ENCODE measurements around the gene TMEM267. TPM values are rescaled to one million over a fixed set of nuclear protein-coding genes. Genes with fewer than 3 reads are reported as not detected.

The TMEM267 gene
- total and polyA plus RNA-seq, 4 donors: 2.3 to 5.4 (median 3.8) TPM

- WGBS: 3% methylated on average over 32 of the region's 32 CpGs
- H3K4me1 ChIP-seq (ENCODE audit: control insufficient read depth in 4 of 4, insufficient read depth in 4 of 4, low read length in 3 of 4): peaks cover 2 to 17% (median 11%) of the 10 kb centered on the region in 4 donors
- H3K9me3 ChIP-seq (ENCODE audit: control insufficient read depth in 4 of 4, low read length in 3 of 4): no peaks in the 10 kb centered on the region
- H3K27me3 ChIP-seq (ENCODE audit: control insufficient read depth in 4 of 4, insufficient read depth in 4 of 4, low read length in 3 of 4): no peaks in the 10 kb centered on the region
- peak overlapping the region; percentile 85 to 92 (median 90) for H3K4me3 ChIP-seq (ENCODE audit: low read depth in 1 of 3, low read length in 3 of 3)
- H3K36me3 ChIP-seq (ENCODE audit: control insufficient read depth in 4 of 4, insufficient read depth in 3 of 4, low read depth in 1 of 4, low read length in 3 of 4): no peaks in the 10 kb centered on the region
- H3K9ac ChIP-seq (ENCODE audit: low read depth in 1 of 2, low read length in 2 of 2): peak overlapping the region; percentile 92 to 94
- TF ChIP-seq REST (IDR thresholded peaks at IDR 0.05) (peak; percentile 45), FOXA2 (IDR thresholded peaks at IDR 0.05) (no peak), JUND (IDR thresholded peaks at IDR 0.05) (peak; percentile 5 to 8), ATF3 (IDR thresholded peaks at IDR 0.05) (no peak), NR2F2 (IDR thresholded peaks at IDR 0.05) (no peak), YY1 (IDR thresholded peaks at IDR 0.05) (peak; percentile 10), SP1 (IDR thresholded peaks at IDR 0.05) (no peak), FOXA1 (IDR thresholded peaks at IDR 0.05) (no peak), EGR1 (IDR thresholded peaks at IDR 0.05; ENCODE audit: low read depth in 2 of 2) (peak in 1 of 2 donors; percentile 4), HNF4A (conservative IDR thresholded peaks at IDR 0.05) (peak in 1 of 2 donors; percentile 8), CTCF (IDR thresholded peaks at IDR 0.05; ENCODE audit: low read depth, low read length, missing input control) (peak; percentile 66), GABPA (IDR thresholded peaks at IDR 0.05 in 1 of 2, conservative IDR thresholded peaks at IDR 0.05 in 1 of 2) (peak in 1 of 2 donors; percentile 43), ZBTB33 (IDR thresholded peaks at IDR 0.05) (peak; percentile 9), RAD21 (IDR thresholded peaks at IDR 0.05) (peak; percentile 73 to 76), RXRA (IDR thresholded peaks at IDR 0.05) (peak in 1 of 2 donors; percentile 5), MAX (IDR thresholded peaks at IDR 0.05) (no peak), TAF1 (conservative IDR thresholded peaks at IDR 0.05) (peak; percentile 87)
- peak overlapping the region; percentile 98 for H3K27ac ChIP-seq (ENCODE audit: low read depth in 1 of 2, low read length in 2 of 2)
- peak; percentile 86 for DNase-seq (ENCODE audit: low spot score)
Observed at GRCh38 chr5:43484106-43484849, 613 bp upstream of the TMEM267 start.
